H1 (cell line): ENCODE results near the gene KCNQ1OT1. TPM values are rescaled to one million over a fixed set of nuclear protein-coding genes. Genes with fewer than 3 reads are reported as not detected.
A peak's percentile ranks its signal among the peaks of the same experiment; 100 is the strongest.

Experiments used
- CTCF ChIA-PET: fragments of 300-600 bp; sonication (Branson Sonifier 250); formaldehyde crosslinking; loops from one replicate; lab custom pipeline; 2021; ENCODE audit not compliant: partially characterized antibody; lab: Charles Lee
- POLR2A ChIA-PET: fragments of 300-600 bp; sonication (Branson Sonifier 250); formaldehyde crosslinking; loops from one replicate; lab custom pipeline; 2021; ENCODE audit warnings: inconsistent platforms; ENCODE audit not compliant: partially characterized antibody; lab: Charles Lee
- DNase-seq, 2 experiments: peaks; one replicate each; pipeline versions ENCODE4 v3.0.0 to v3.0.0-alpha.2; 2010 to 2022; ENCODE audit warnings: low spot score in 2 of 2, low read depth in 1 of 2, mixed read lengths in 1 of 2
- FAIRE-seq: peaks from 2 replicates; lab custom pipeline; 2011; peaks lifted over from hg19 to GRCh38; lab: Jason Lieb, UNC
- H2AFZ ChIP-seq: 2 replicates; pipeline ENCODE4 v1.8.1; 2012; ENCODE audit warnings: low read length, inconsistent platforms
- H2AK5ac ChIP-seq: 2 replicates; pipeline ENCODE4 v1.6.1; 2013; ENCODE audit warnings: low read depth, low read length
- H2BK120ac ChIP-seq: replicated peaks from 2 replicates; pipeline ENCODE3; 2013; ENCODE audit warnings: low read depth, low read length, inconsistent platforms
- H2BK12ac ChIP-seq: 2 replicates; pipeline ENCODE4 v1.6.1; 2013; ENCODE audit warnings: low read depth, low read length
- H2BK15ac ChIP-seq: 2 replicates; pipeline ENCODE4 v1.6.1; 2013; ENCODE audit warnings: low read length
- H2BK20ac ChIP-seq: 2 replicates; pipeline ENCODE4 v1.6.1; 2013; ENCODE audit warnings: low read length
- H2BK5ac ChIP-seq: 2 replicates; pipeline ENCODE4 v1.6.1; 2013; ENCODE audit warnings: low read depth, low read length
- H3K14ac ChIP-seq: 2 replicates; pipeline ENCODE4 v1.6.1; 2013; ENCODE audit warnings: inconsistent platforms; ENCODE audit not compliant: insufficient read length
- H3K18ac ChIP-seq: 2 replicates; pipeline ENCODE4 v1.6.1; 2013; ENCODE audit warnings: low read length; ENCODE audit errors: extremely low read depth
- H3K23ac ChIP-seq: 2 replicates; pipeline ENCODE4 v1.6.1; 2013; ENCODE audit warnings: inconsistent platforms; ENCODE audit not compliant: insufficient read length
- H3K23me2 ChIP-seq: 2 replicates; pipeline ENCODE4 v1.6.1; 2013; ENCODE audit warnings: low read depth, low read length
- H3K27ac ChIP-seq: 2 replicates; pipeline ENCODE4 v1.6.1; 2011; ENCODE audit warnings: low read depth, low read length, inconsistent platforms
- H3K27me3 ChIP-seq, 4 experiments: replicated peaks in 1 of 4; 1 replicate in 1 of 4; 2 replicates in 3 of 4; pipeline versions ENCODE4 v1.6.1 to v1.8.1; 2011 to 2013; ENCODE audit warnings: low read length in 3 of 4, mild to moderate bottlenecking in 3 of 4, inconsistent platforms in 2 of 4, mixed read lengths in 2 of 4, moderate library complexity in 1 of 4; ENCODE audit not compliant: control insufficient read depth in 3 of 4, insufficient read depth in 3 of 4; ENCODE audit errors: extremely low read depth in 1 of 4
- H3K36me3 ChIP-seq, 4 experiments: 2 replicates each; pipeline versions ENCODE4 v1.6.1 to v1.8.1; 2011 to 2013; ENCODE audit warnings: mild to moderate bottlenecking in 4 of 4, low read length in 3 of 4, moderate library complexity in 2 of 4, control low read depth in 1 of 4, inconsistent platforms in 1 of 4; ENCODE audit not compliant: insufficient read depth in 4 of 4, control insufficient read depth in 2 of 4
- H3K4ac ChIP-seq: replicated peaks from 2 replicates; pipeline ENCODE3; 2013; ENCODE audit warnings: low read length, low read depth, mixed read lengths, inconsistent platforms; ENCODE audit not compliant: insufficient read length
- H3K4me1 ChIP-seq, 4 experiments: replicated peaks in 1 of 4; 1 replicate in 1 of 4; 2 replicates in 3 of 4; pipeline versions ENCODE4 v1.6.1 to v1.8.1; 2011 to 2013; ENCODE audit warnings: low read length in 3 of 4, inconsistent platforms in 2 of 4, mixed read lengths in 1 of 4; ENCODE audit not compliant: insufficient read depth in 4 of 4, control insufficient read depth in 3 of 4
- H3K4me2 ChIP-seq, 2 experiments: 2 replicates each; pipeline versions ENCODE4 v1.6.1 to v1.8.1; 2011 to 2013; ENCODE audit warnings: low read depth in 2 of 2, low read length in 2 of 2, control low read depth in 1 of 2, inconsistent platforms in 1 of 2, mild to moderate bottlenecking in 1 of 2; ENCODE audit not compliant: insufficient read depth in 1 of 2
- H3K4me3 ChIP-seq, 4 experiments: fragments of 200-600, 300-600 bp in 1 of 4; sonication (generic), shearing (Covaris generic), sonication (Bioruptor Twin) in 1 of 4; 2 replicates each; pipeline versions ENCODE4 v1.5.1 to v1.8.1; 2011 to 2016; ENCODE audit warnings: low read length in 4 of 4, low read depth in 3 of 4, control low read depth in 2 of 4, inconsistent platforms in 2 of 4, mild to moderate bottlenecking in 2 of 4, mixed read lengths in 1 of 4, moderate library complexity in 1 of 4; ENCODE audit not compliant: insufficient read depth in 2 of 4; ENCODE audit errors: extremely low read depth in 1 of 4
- H3K56ac ChIP-seq: replicated peaks from 2 replicates; pipeline ENCODE3; 2013; ENCODE audit warnings: low read depth, mild to moderate bottlenecking, mixed read lengths, low read length, inconsistent platforms; ENCODE audit not compliant: insufficient read length
- H3K79me1 ChIP-seq: 2 replicates; pipeline ENCODE4 v1.6.1; 2013; ENCODE audit warnings: low read depth, low read length, control low read depth
- H3K79me2 ChIP-seq, 2 experiments: 2 replicates each; pipeline versions ENCODE4 v1.6.1 to v1.8.1; 2012 to 2013; ENCODE audit warnings: low read length in 2 of 2, mild to moderate bottlenecking in 2 of 2, inconsistent platforms in 1 of 2; ENCODE audit not compliant: insufficient read depth in 2 of 2, control insufficient read depth in 1 of 2
- H3K9ac ChIP-seq, 4 experiments: replicated peaks in 1 of 4; 1 replicate in 1 of 4; 2 replicates in 3 of 4; pipeline versions ENCODE4 v1.6.1 to v1.8.1; 2011 to 2013; ENCODE audit warnings: low read depth in 3 of 4, low read length in 3 of 4, control low read depth in 2 of 4, mild to moderate bottlenecking in 2 of 4, moderate library complexity in 2 of 4, inconsistent platforms in 1 of 4; ENCODE audit errors: extremely low read depth in 1 of 4
- H3K9me3 ChIP-seq, 2 experiments: 2 replicates each; pipeline versions ENCODE4 v1.6.1 to v1.8.1; 2012 to 2013; ENCODE audit warnings: mild to moderate bottlenecking in 2 of 2, moderate library complexity in 2 of 2, control low read depth in 1 of 2, inconsistent platforms in 1 of 2, low read depth in 1 of 2, low read length in 1 of 2, mixed read lengths in 1 of 2; ENCODE audit not compliant: insufficient read depth in 2 of 2
- H4K20me1 ChIP-seq, 2 experiments: replicated peaks in 1 of 2; 2 replicates each; pipeline versions ENCODE3 to v1.8.1; 2011 to 2013; ENCODE audit warnings: inconsistent platforms in 2 of 2, low read length in 2 of 2, mild to moderate bottlenecking in 1 of 2; ENCODE audit not compliant: insufficient read depth in 2 of 2, control insufficient read depth in 1 of 2
- H4K5ac ChIP-seq: 2 replicates; pipeline ENCODE4 v1.6.1; 2013; ENCODE audit warnings: low read length, low read depth, mixed read lengths, inconsistent platforms; ENCODE audit not compliant: insufficient read length
- H4K8ac ChIP-seq: 2 replicates; pipeline ENCODE4 v1.8.0; 2013; ENCODE audit warnings: mild to moderate bottlenecking, moderate library complexity, low read length, inconsistent platforms; ENCODE audit not compliant: insufficient read depth; ENCODE audit errors: extremely low read depth
- H4K91ac ChIP-seq: replicated peaks from 2 replicates; pipeline ENCODE3; 2013; ENCODE audit warnings: low read length, mixed read lengths, inconsistent platforms; ENCODE audit not compliant: insufficient read length
- BCL11A ChIP-seq, 2 experiments: IDR thresholded peaks; one replicate each; pipeline ENCODE4 v1.6.1; 2011; ENCODE audit warnings: low read depth in 2 of 2, low read length in 2 of 2, mild to moderate bottlenecking in 2 of 2
- BRCA1 ChIP-seq: IDR thresholded peaks from 2 replicates; pipeline ENCODE4 v1.6.1; 2012; ENCODE audit warnings: low read depth, low read length, improper control_type of control experiment
- CHD2 ChIP-seq: IDR thresholded peaks from 2 replicates; pipeline ENCODE4 v1.6.1; 2012; ENCODE audit warnings: low read length, improper control_type of control experiment
- HDAC2 ChIP-seq, 2 experiments: fragments of 300-600 bp in 1 of 2; sonication (generic) in 1 of 2; IDR thresholded peaks; 2 replicates each; pipeline ENCODE4 v1.6.1; 2011 to 2012; ENCODE audit warnings: low read depth in 2 of 2, low read length in 2 of 2, mild to moderate bottlenecking in 2 of 2, moderate library complexity in 2 of 2, borderline replicate concordance in 1 of 2, inconsistent platforms in 1 of 2
- JUND ChIP-seq: IDR thresholded peaks from 2 replicates; pipeline ENCODE4 v1.6.1; 2011; ENCODE audit warnings: mild to moderate bottlenecking, improper control_type of control experiment, low read length
- RFX5 ChIP-seq: IDR thresholded peaks from 2 replicates; pipeline ENCODE4 v1.6.1; 2011; ENCODE audit warnings: low read depth, low read length, improper control_type of control experiment, borderline replicate concordance
- TAF7 ChIP-seq: optimal IDR thresholded peaks from 2 replicates; pipeline ENCODE3; 2011; ENCODE audit warnings: low read depth, mild to moderate bottlenecking, inconsistent platforms, low read length, moderate library complexity, borderline replicate concordance
- WGBS, 2 experiments: shearing (Covaris generic) in 1 of 2; methylation state at CpG; one replicate each; pipeline versions ENCODE4 v1.1.6 to v1.1.7; 2013 to 2015; ENCODE audit warnings: low lambda C conversion rate in 2 of 2, mixed read lengths in 2 of 2, inconsistent platforms in 1 of 2, low coverage in 1 of 2, missing lambda C conversion rate in 1 of 2; ENCODE audit not compliant: insufficient replicate concordance in 2 of 2, insufficient coverage in 1 of 2, insufficient read length in 1 of 2; ENCODE audit errors: extremely low coverage in 1 of 2, missing lambda C conversion rate in 1 of 2; 5-methylcytosine and 5-hydroxymethylcytosine counted together
- polyA plus RNA-seq, 7 experiments: library from polyadenylated mRNA; depleted of rRNA in 3 of 7; stranded (reverse) in 5 of 7; unstranded in 2 of 7; fragments of >200 nt in 5 of 7; fragments of 200-250 nt in 2 of 7; gene quantifications; 1 replicate in 5 of 7; 2 replicates in 1 of 7; 4 replicates in 1 of 7; pipeline versions ENCODE4 v1.2.1 to v1.2.3, GENCODE V29; 2011 to 2013; ENCODE audit warnings: missing spikeins in 2 of 7, mixed read lengths in 2 of 7
- total RNA-seq: library from RNA; stranded (reverse); fragmentation: NEBNext Ultra II Directional; extraction: Animal tissue kit (Norgen Biotek cat#: 25700); gene quantifications from 2 replicates; pipeline ENCODE4 v1.2.1, GENCODE V29; 2021
- TF ChIP-seq, protein P1 (sequence below), 3 experiments: IDR thresholded peaks; 1 replicate in 2 of 3; 2 replicates in 1 of 3; pipeline versions ENCODE4 v1.5.1 to v1.6.1; 2011; ENCODE audit warnings: low read length in 3 of 3, mild to moderate bottlenecking in 3 of 3, inconsistent platforms in 2 of 3, low read depth in 1 of 3, moderate library complexity in 1 of 3; ENCODE audit not compliant: insufficient read depth in 1 of 3; ENCODE audit errors: control extremely low read depth in 1 of 3

The KCNQ1OT1 gene
- total and polyA plus RNA-seq, 2 of the 8 experiments (the other 6 are each of a cell fraction or from before 2014, with no cell fraction given): 0.21 to 1.2 TPM

DNA sequence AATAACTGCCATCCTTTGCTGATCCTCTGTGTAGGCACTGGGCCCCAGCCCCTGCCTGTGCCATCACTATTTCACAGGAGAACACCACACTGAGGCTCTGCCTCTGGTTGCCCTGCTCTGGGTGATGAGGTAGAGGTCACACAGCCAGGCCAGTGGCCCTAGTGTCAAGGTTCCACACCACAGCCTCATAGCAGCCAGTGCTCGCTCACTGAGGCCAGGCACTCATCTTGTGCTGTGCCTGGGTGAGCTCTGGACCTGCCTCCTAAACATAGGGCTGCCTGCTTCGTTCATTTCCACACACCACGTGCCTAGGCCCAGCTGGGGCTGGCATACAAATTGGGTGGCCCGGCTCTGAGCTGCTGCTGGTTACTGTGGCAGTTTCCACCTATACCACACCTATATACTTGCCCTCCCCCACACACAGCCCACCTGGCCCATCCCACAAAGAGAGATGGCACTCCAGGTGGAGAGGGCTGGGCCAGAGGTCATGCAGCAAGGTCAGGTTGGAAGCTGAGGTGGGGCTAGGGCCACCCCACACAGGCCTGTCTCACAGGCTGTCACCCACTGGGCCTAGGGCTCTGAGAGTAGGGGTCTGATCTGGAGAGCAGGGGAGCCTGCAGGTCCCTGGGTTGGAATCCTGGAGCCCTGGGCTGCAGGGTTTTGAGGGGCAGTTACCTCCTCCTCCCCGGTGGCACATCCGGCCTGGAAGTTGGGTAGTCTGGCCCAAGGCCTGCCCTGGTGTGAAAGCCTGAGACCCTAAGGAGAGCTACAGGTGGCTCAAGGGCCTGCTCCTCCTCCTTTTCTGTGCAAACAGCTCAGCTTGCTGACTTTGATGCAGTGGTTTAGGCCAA, 11.2 kb downstream of the KCNQ1OT1 start:
- POLR2A ChIA-PET: interaction anchor here (0.9 to 1.6 kb wide), 2 partner anchors 29 to 197 kb away, joined by 3 to 5 read pairs; partner anchors contain the start of gene CDKN1C
- no peaks in the 10 kb centered on the region for H3K36me3 ChIP-seq
- H3K4me1 ChIP-seq: peaks cover 30 to 65% (median 55%) of the 10 kb centered on the region in 4 experiments
- H3K4me2 ChIP-seq: no peak overlapping the region
- H3K27me3 ChIP-seq: peaks cover 0 to 4% (median 0%) of the 10 kb centered on the region in 4 experiments; a peak in 2 of 7 replicates
- FAIRE-seq: no peak
- H2BK20ac ChIP-seq: peak overlapping the region; percentile 51
- CTCF ChIA-PET: interaction anchor here (0.9 to 4.0 kb wide), 6 partner anchors 19 to 203 kb away, joined by 3 to 19 read pairs (median 4); no protein-coding TSS in a partner anchor
- H3K18ac ChIP-seq: peak overlapping the region; percentile 72
- no peak overlapping the region for H2AFZ ChIP-seq
- H2BK5ac ChIP-seq: peak overlapping the region; percentile 36; the same call in 1 of the 2 replicates
- H3K14ac ChIP-seq: no peak overlapping the region
- no peak overlapping the region for H2BK120ac ChIP-seq
- peak overlapping the region; percentile 97 for H2BK15ac ChIP-seq
- peak overlapping the region; percentile 78; the same call in 1 of the 2 replicates for H2BK12ac ChIP-seq
- 82% methylated on average over 5 of the region's 6 CpGs; no CpG with 5 or more reads in 1 of the 2 experiments for WGBS, 2 experiments
- H2AK5ac ChIP-seq: 0 out of 2 replicates have a peak overlapping the region, but pooled peaks have one; percentile 10
- peaks cover 0 to 64% of the 10 kb centered on the region in 2 experiments; a peak in 2 of 4 replicates for H3K79me2 ChIP-seq
- DNase-seq: no peak
- no peak overlapping the region for H3K23ac ChIP-seq
- peak overlapping the region; percentile 3 for H4K91ac ChIP-seq
- no peak overlapping the region for H3K56ac ChIP-seq
- H3K23me2 ChIP-seq: no peaks in the 10 kb centered on the region
- no peaks in the 10 kb centered on the region for H3K9me3 ChIP-seq
- H4K5ac ChIP-seq: no peak overlapping the region
- no peak overlapping the region for H4K8ac ChIP-seq
- H3K4ac ChIP-seq: no peak overlapping the region
- no peak overlapping the region for H3K27ac ChIP-seq
- no peak overlapping the region; a peak in 1 of 7 replicates for H3K9ac ChIP-seq
- peaks cover 6 to 30% of the 10 kb centered on the region in 2 experiments for H4K20me1 ChIP-seq
- no peak overlapping the region for H3K4me3 ChIP-seq
- H3K79me1 ChIP-seq: peaks cover 10% of the 10 kb centered on the region
- TF ChIP-seq CHD2: no peak
- TF ChIP-seq BCL11A (IDR thresholded peaks at IDR 0.05; ENCODE audit: low read depth in 2 of 2, low read length in 2 of 2): no peak
- TF ChIP-seq RFX5: no peak
- TF ChIP-seq, protein P1, sequence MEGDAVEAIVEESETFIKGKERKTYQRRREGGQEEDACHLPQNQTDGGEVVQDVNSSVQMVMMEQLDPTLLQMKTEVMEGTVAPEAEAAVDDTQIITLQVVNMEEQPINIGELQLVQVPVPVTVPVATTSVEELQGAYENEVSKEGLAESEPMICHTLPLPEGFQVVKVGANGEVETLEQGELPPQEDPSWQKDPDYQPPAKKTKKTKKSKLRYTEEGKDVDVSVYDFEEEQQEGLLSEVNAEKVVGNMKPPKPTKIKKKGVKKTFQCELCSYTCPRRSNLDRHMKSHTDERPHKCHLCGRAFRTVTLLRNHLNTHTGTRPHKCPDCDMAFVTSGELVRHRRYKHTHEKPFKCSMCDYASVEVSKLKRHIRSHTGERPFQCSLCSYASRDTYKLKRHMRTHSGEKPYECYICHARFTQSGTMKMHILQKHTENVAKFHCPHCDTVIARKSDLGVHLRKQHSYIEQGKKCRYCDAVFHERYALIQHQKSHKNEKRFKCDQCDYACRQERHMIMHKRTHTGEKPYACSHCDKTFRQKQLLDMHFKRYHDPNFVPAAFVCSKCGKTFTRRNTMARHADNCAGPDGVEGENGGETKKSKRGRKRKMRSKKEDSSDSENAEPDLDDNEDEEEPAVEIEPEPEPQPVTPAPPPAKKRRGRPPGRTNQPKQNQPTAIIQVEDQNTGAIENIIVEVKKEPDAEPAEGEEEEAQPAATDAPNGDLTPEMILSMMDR (IDR thresholded peaks at IDR 0.05; ENCODE audit: control extremely low read depth in 1 of 3, insufficient read depth in 1 of 3, low read depth in 1 of 3, low read length in 3 of 3): no peak
- no peak for TF ChIP-seq HDAC2 (IDR thresholded peaks at IDR 0.05; ENCODE audit: borderline replicate concordance in 1 of 2, low read depth in 2 of 2, low read length in 2 of 2)
- no peak for TF ChIP-seq JUND
- no peak for TF ChIP-seq BRCA1
- no peak for TF ChIP-seq TAF7
